H1 (cell line): ENCODE data around the gene FOSL2. TPM values are rescaled to one million over a fixed set of nuclear protein-coding genes. Genes with fewer than 3 reads are reported as not detected.

Experiments used
- EZH2 ChIP-seq: fragments of 200-600 bp; sonication (generic); IDR thresholded peaks from 2 replicates; pipeline ENCODE4 v1.7.1; 2012; ENCODE audit warnings: low read depth, mild to moderate bottlenecking, moderate library complexity, low read length, inconsistent platforms; ENCODE audit not compliant: severe bottlenecking
- SIN3A ChIP-seq, 2 experiments: IDR thresholded peaks in 1 of 2; conservative IDR thresholded peaks in 1 of 2; 2 replicates each; pipeline ENCODE4 v1.6.1; 2011 to 2012; ENCODE audit warnings: low read length in 2 of 2, improper control_type of control experiment in 1 of 2, low read depth in 1 of 2, mild to moderate bottlenecking in 1 of 2
- SP1 ChIP-seq: IDR thresholded peaks from 2 replicates; pipeline ENCODE4 v1.6.1; 2011; ENCODE audit warnings: low read depth, low read length
- polyA plus RNA-seq, 7 experiments: library from polyadenylated mRNA; depleted of rRNA in 3 of 7; stranded (reverse) in 5 of 7; unstranded in 2 of 7; fragments of >200 nt in 5 of 7; fragments of 200-250 nt in 2 of 7; gene quantifications; 1 replicate in 5 of 7; 2 replicates in 1 of 7; 4 replicates in 1 of 7; pipeline versions ENCODE4 v1.2.1 to v1.2.3, GENCODE V29; 2011 to 2013; ENCODE audit warnings: missing spikeins in 2 of 7, mixed read lengths in 2 of 7
- total RNA-seq: library from RNA; stranded (reverse); fragmentation: NEBNext Ultra II Directional; extraction: Animal tissue kit (Norgen Biotek cat#: 25700); gene quantifications from 2 replicates; pipeline ENCODE4 v1.2.1, GENCODE V29; 2021
- TF ChIP-seq, protein P1 (sequence below): fragments of 300-600 bp; sonication (generic); IDR thresholded peaks from 2 replicates; pipeline ENCODE4 v1.7.1; 2012; ENCODE audit warnings: low read length, moderate library complexity, mild to moderate bottlenecking, inconsistent platforms; ENCODE audit not compliant: insufficient replicate concordance
- TF ChIP-seq, protein P2 (sequence below): IDR thresholded peaks from 2 replicates; pipeline ENCODE4 v1.6.1; 2011; ENCODE audit warnings: low read length, improper control_type of control experiment

FOSL2 gene
- total and polyA plus RNA-seq, 2 of the 8 experiments (the other 6 are each of a cell fraction or from before 2014, with no cell fraction given): 1.5 to 4.5 TPM

- TF ChIP-seq, protein P1, sequence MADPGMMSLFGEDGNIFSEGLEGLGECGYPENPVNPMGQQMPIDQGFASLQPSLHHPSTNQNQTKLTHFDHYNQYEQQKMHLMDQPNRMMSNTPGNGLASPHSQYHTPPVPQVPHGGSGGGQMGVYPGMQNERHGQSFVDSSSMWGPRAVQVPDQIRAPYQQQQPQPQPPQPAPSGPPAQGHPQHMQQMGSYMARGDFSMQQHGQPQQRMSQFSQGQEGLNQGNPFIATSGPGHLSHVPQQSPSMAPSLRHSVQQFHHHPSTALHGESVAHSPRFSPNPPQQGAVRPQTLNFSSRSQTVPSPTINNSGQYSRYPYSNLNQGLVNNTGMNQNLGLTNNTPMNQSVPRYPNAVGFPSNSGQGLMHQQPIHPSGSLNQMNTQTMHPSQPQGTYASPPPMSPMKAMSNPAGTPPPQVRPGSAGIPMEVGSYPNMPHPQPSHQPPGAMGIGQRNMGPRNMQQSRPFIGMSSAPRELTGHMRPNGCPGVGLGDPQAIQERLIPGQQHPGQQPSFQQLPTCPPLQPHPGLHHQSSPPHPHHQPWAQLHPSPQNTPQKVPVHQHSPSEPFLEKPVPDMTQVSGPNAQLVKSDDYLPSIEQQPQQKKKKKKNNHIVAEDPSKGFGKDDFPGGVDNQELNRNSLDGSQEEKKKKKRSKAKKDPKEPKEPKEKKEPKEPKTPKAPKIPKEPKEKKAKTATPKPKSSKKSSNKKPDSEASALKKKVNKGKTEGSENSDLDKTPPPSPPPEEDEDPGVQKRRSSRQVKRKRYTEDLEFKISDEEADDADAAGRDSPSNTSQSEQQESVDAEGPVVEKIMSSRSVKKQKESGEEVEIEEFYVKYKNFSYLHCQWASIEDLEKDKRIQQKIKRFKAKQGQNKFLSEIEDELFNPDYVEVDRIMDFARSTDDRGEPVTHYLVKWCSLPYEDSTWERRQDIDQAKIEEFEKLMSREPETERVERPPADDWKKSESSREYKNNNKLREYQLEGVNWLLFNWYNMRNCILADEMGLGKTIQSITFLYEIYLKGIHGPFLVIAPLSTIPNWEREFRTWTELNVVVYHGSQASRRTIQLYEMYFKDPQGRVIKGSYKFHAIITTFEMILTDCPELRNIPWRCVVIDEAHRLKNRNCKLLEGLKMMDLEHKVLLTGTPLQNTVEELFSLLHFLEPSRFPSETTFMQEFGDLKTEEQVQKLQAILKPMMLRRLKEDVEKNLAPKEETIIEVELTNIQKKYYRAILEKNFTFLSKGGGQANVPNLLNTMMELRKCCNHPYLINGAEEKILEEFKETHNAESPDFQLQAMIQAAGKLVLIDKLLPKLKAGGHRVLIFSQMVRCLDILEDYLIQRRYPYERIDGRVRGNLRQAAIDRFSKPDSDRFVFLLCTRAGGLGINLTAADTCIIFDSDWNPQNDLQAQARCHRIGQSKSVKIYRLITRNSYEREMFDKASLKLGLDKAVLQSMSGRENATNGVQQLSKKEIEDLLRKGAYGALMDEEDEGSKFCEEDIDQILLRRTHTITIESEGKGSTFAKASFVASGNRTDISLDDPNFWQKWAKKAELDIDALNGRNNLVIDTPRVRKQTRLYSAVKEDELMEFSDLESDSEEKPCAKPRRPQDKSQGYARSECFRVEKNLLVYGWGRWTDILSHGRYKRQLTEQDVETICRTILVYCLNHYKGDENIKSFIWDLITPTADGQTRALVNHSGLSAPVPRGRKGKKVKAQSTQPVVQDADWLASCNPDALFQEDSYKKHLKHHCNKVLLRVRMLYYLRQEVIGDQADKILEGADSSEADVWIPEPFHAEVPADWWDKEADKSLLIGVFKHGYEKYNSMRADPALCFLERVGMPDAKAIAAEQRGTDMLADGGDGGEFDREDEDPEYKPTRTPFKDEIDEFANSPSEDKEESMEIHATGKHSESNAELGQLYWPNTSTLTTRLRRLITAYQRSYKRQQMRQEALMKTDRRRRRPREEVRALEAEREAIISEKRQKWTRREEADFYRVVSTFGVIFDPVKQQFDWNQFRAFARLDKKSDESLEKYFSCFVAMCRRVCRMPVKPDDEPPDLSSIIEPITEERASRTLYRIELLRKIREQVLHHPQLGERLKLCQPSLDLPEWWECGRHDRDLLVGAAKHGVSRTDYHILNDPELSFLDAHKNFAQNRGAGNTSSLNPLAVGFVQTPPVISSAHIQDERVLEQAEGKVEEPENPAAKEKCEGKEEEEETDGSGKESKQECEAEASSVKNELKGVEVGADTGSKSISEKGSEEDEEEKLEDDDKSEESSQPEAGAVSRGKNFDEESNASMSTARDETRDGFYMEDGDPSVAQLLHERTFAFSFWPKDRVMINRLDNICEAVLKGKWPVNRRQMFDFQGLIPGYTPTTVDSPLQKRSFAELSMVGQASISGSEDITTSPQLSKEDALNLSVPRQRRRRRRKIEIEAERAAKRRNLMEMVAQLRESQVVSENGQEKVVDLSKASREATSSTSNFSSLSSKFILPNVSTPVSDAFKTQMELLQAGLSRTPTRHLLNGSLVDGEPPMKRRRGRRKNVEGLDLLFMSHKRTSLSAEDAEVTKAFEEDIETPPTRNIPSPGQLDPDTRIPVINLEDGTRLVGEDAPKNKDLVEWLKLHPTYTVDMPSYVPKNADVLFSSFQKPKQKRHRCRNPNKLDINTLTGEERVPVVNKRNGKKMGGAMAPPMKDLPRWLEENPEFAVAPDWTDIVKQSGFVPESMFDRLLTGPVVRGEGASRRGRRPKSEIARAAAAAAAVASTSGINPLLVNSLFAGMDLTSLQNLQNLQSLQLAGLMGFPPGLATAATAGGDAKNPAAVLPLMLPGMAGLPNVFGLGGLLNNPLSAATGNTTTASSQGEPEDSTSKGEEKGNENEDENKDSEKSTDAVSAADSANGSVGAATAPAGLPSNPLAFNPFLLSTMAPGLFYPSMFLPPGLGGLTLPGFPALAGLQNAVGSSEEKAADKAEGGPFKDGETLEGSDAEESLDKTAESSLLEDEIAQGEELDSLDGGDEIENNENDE: no peak
- TF ChIP-seq SIN3A (conservative IDR thresholded peaks at IDR 0.05 in 1 of 2, IDR thresholded peaks at IDR 0.05 in 1 of 2; ENCODE audit: low read depth in 1 of 2, low read length in 2 of 2) (no peak), EZH2 (no peak), SP1 (no peak)
- TF ChIP-seq, protein P2, sequence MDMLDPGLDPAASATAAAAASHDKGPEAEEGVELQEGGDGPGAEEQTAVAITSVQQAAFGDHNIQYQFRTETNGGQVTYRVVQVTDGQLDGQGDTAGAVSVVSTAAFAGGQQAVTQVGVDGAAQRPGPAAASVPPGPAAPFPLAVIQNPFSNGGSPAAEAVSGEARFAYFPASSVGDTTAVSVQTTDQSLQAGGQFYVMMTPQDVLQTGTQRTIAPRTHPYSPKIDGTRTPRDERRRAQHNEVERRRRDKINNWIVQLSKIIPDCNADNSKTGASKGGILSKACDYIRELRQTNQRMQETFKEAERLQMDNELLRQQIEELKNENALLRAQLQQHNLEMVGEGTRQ: no peak
Observed at GRCh38 chr2:28411956-28412609, 19.4 kb downstream of the FOSL2 start (continued).
